HepG2 (cell line): ENCODE data around the gene PHACTR1. TPM values are rescaled to one million over a fixed set of nuclear protein-coding genes. Genes with fewer than 3 reads are reported as not detected.

ENCODE experiments used
- FOSL2 ChIP-seq: sonication (generic); formaldehyde crosslinking; IDR thresholded peaks from 2 replicates; pipeline ENCODE4 v1.4.0; 2020; ENCODE audit warnings: missing genetic modification reagents
- NCOA5 ChIP-seq: sonication (generic); formaldehyde crosslinking; IDR thresholded peaks from 2 replicates; pipeline ENCODE4 v1.4.0; 2020; ENCODE audit warnings: missing genetic modification reagents
- RBFOX2 ChIP-seq: fragments of 200-400 bp; formaldehyde crosslinking; IDR thresholded peaks from 2 replicates; pipeline ENCODE4 v1.6.1; 2017; ENCODE audit warnings: low read depth, mild to moderate bottlenecking, low read length
- SIX1 ChIP-seq: sonication (generic); formaldehyde crosslinking; IDR thresholded peaks from 2 replicates; pipeline ENCODE4 v1.4.0; 2020; ENCODE audit warnings: missing genetic modification reagents, borderline replicate concordance
- TMF1 ChIP-seq: sonication (generic); formaldehyde crosslinking; IDR thresholded peaks from 2 replicates; pipeline ENCODE4 v1.8.1; 2022; ENCODE audit warnings: low read depth, missing genetic modification reagents
- ZNF101 ChIP-seq: sonication (generic); formaldehyde crosslinking; IDR thresholded peaks from 2 replicates; pipeline ENCODE4 v1.4.0; 2020; ENCODE audit warnings: mild to moderate bottlenecking, low read depth, missing genetic modification reagents, borderline replicate concordance
- ZNF367 ChIP-seq: sonication (generic); formaldehyde crosslinking; IDR thresholded peaks from 2 replicates; pipeline ENCODE4 v1.4.0; 2020; ENCODE audit warnings: missing genetic modification reagents, borderline replicate concordance
- polyA plus RNA-seq, 8 experiments: library from polyadenylated mRNA; depleted of rRNA in 3 of 8; stranded (reverse) in 7 of 8; unstranded in 1 of 8; fragments of >200 nt; fragmentation: Illumina TruSeq in 4 of 8; extraction: Trizol in 4 of 8; gene quantifications; 2 replicates each; pipeline versions ENCODE4 v1.2.1 to v1.2.3, GENCODE V29; 2011 to 2016; ENCODE audit warnings: low read depth in 4 of 8, missing spikeins in 1 of 8, mixed read lengths in 1 of 8; ENCODE audit not compliant: insufficient read depth in 1 of 8
- total RNA-seq, 5 experiments: library from RNA; depleted of rRNA; stranded (reverse); fragments of >200 nt; fragmentation: Illumina TruSeq; extraction: Trizol; gene quantifications; 2 replicates each; pipeline ENCODE4 v1.2.3, GENCODE V29; 2016; ENCODE audit warnings: low read depth in 1 of 5
- TF ChIP-seq, protein P1 (sequence below): sonication (generic); formaldehyde crosslinking; IDR thresholded peaks from 2 replicates; pipeline ENCODE4 v1.9.0; 2021; ENCODE audit warnings: mild to moderate bottlenecking, missing genetic modification reagents
- TF ChIP-seq, protein P2 (sequence below): sonication (generic); formaldehyde crosslinking; IDR thresholded peaks from 2 replicates; pipeline ENCODE4 v1.4.0; 2020; ENCODE audit warnings: low read depth, missing genetic modification reagents
- TF ChIP-seq, protein P3 (sequence below): IDR thresholded peaks from 2 replicates; pipeline ENCODE4 v1.6.1; 2016

PHACTR1 gene
- total and polyA plus RNA-seq, 2 of the 13 experiments (the other 11 are each of a cell fraction or from before 2014, with no cell fraction given): 0.09 TPM; not detected in 1

DNA sequence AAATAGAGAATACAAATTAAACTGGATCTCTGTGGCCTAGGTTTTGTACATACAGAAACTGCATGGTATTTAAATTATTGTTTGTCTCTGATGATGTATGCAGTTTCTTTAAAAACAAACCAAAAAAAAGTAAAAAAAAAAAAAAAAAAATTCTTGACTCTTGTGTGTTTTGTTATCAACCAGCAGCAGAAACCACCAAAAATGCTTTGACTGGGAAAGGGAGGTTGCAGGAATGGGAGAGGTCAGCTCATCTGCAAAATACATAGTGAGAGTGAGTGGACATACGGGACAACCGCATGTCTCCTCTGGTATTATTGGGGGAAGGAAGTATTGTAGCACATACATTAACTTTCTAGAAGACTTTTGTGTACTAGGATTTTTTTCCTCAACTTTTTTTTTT is 573.8 kb downstream of the PHACTR1 start (continued):
- no peak for TF ChIP-seq ZNF101
- TF ChIP-seq FOSL2 (CRISPR knock-in tag): no peak
- TF ChIP-seq NCOA5: no peak
- TF ChIP-seq, protein P1, sequence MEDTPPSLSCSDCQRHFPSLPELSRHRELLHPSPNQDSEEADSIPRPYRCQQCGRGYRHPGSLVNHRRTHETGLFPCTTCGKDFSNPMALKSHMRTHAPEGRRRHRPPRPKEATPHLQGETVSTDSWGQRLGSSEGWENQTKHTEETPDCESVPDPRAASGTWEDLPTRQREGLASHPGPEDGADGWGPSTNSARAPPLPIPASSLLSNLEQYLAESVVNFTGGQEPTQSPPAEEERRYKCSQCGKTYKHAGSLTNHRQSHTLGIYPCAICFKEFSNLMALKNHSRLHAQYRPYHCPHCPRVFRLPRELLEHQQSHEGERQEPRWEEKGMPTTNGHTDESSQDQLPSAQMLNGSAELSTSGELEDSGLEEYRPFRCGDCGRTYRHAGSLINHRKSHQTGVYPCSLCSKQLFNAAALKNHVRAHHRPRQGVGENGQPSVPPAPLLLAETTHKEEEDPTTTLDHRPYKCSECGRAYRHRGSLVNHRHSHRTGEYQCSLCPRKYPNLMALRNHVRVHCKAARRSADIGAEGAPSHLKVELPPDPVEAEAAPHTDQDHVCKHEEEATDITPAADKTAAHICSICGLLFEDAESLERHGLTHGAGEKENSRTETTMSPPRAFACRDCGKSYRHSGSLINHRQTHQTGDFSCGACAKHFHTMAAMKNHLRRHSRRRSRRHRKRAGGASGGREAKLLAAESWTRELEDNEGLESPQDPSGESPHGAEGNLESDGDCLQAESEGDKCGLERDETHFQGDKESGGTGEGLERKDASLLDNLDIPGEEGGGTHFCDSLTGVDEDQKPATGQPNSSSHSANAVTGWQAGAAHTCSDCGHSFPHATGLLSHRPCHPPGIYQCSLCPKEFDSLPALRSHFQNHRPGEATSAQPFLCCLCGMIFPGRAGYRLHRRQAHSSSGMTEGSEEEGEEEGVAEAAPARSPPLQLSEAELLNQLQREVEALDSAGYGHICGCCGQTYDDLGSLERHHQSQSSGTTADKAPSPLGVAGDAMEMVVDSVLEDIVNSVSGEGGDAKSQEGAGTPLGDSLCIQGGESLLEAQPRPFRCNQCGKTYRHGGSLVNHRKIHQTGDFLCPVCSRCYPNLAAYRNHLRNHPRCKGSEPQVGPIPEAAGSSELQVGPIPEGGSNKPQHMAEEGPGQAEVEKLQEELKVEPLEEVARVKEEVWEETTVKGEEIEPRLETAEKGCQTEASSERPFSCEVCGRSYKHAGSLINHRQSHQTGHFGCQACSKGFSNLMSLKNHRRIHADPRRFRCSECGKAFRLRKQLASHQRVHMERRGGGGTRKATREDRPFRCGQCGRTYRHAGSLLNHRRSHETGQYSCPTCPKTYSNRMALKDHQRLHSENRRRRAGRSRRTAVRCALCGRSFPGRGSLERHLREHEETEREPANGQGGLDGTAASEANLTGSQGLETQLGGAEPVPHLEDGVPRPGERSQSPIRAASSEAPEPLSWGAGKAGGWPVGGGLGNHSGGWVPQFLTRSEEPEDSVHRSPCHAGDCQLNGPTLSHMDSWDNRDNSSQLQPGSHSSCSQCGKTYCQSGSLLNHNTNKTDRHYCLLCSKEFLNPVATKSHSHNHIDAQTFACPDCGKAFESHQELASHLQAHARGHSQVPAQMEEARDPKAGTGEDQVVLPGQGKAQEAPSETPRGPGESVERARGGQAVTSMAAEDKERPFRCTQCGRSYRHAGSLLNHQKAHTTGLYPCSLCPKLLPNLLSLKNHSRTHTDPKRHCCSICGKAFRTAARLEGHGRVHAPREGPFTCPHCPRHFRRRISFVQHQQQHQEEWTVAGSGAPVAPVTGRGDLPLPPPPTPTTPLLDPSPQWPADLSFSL (CRISPR knock-in tag): 0 out of 2 replicates have a peak, but pooled peaks have one; percentile 9
- TF ChIP-seq, protein P2, sequence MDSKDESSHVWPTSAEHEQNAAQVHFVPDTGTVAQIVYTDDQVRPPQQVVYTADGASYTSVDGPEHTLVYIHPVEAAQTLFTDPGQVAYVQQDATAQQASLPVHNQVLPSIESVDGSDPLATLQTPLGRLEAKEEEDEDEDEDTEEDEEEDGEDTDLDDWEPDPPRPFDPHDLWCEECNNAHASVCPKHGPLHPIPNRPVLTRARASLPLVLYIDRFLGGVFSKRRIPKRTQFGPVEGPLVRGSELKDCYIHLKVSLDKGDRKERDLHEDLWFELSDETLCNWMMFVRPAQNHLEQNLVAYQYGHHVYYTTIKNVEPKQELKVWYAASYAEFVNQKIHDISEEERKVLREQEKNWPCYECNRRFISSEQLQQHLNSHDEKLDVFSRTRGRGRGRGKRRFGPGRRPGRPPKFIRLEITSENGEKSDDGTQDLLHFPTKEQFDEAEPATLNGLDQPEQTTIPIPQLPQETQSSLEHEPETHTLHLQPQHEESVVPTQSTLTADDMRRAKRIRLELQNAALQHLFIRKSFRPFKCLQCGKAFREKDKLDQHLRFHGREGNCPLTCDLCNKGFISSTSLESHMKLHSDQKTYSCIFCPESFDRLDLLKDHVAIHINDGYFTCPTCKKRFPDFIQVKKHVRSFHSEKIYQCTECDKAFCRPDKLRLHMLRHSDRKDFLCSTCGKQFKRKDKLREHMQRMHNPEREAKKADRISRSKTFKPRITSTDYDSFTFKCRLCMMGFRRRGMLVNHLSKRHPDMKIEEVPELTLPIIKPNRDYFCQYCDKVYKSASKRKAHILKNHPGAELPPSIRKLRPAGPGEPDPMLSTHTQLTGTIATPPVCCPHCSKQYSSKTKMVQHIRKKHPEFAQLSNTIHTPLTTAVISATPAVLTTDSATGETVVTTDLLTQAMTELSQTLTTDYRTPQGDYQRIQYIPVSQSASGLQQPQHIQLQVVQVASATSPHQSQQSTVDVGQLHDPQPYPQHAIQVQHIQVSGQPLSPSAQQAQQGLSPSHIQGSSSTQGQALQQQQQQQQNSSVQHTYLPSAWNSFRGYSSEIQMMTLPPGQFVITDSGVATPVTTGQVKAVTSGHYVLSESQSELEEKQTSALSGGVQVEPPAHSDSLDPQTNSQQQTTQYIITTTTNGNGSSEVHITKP (CRISPR knock-in tag): 0 out of 2 replicates have a peak, but pooled peaks have one; percentile 5
- no peak for TF ChIP-seq RBFOX2
- TF ChIP-seq, protein P3, sequence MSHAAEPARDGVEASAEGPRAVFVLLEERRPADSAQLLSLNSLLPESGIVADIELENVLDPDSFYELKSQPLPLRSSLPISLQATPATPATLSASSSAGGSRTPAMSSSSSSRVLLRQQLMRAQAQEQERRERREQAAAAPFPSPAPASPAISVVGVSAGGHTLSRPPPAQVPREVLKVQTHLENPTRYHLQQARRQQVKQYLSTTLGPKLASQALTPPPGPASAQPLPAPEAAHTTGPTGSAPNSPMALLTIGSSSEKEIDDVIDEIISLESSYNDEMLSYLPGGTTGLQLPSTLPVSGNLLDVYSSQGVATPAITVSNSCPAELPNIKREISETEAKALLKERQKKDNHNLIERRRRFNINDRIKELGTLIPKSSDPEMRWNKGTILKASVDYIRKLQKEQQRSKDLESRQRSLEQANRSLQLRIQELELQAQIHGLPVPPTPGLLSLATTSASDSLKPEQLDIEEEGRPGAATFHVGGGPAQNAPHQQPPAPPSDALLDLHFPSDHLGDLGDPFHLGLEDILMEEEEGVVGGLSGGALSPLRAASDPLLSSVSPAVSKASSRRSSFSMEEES (CRISPR knock-in tag): no peak
- no peak for TF ChIP-seq SIX1 (CRISPR knock-in tag)
- no peak for TF ChIP-seq ZNF367
- no peak for TF ChIP-seq TMF1 (CRISPR knock-in tag)
